GM19467 (cell line): Measurements from ENCODE around the gene DEFB132.

ENCODE experiments used
- ATAC-seq: cut with Tn5 transposase; IDR thresholded peaks from one replicate; pipeline ENCODE4 v1.9.1; 2021; ENCODE audit warnings: mild to moderate bottlenecking, moderate library complexity; ENCODE audit not compliant: unreplicated experiment

The DEFB132 gene

GRCh38 chr20:295804-296203 lies 38.3 kb downstream of the DEFB132 start:
- ATAC-seq = no peak

- ATAC-seq = peak; percentile 75
These were observed 39.8 kb downstream of the DEFB132 start, which contains the start of gene ZCCHC3 for GRCh38 chr20:297098-297924. Gene ZCCHC3 (plus strand): TSS chr20:297570. CDS start chr20:297587, 17 bp downstream.

- ATAC-seq = peak; percentile 28
These were observed 40.6 kb downstream of the DEFB132 start for GRCh38 chr20:297925-298775.

- no peak for ATAC-seq
These were observed 41.4 kb downstream of the DEFB132 start for GRCh38 chr20:298776-299391.

GRCh38 chr20:300345-300990 lies 42.9 kb downstream of the DEFB132 start:
- no peak for ATAC-seq

- ATAC-seq = no peak
These were observed 44.6 kb downstream of the DEFB132 start for GRCh38 chr20:301886-302848.

GRCh38 chr20:305745-306144 lies 48.2 kb downstream of the DEFB132 start:
- no peak for ATAC-seq

- no peak for ATAC-seq
These were observed 51.0 kb downstream of the DEFB132 start for GRCh38 chr20:308427-309038.

- no peak for ATAC-seq
These were observed 51.8 kb downstream of the DEFB132 start for GRCh38 chr20:309306-309840.

GRCh38 chr20:309841-310644 lies 52.5 kb downstream of the DEFB132 start:
- peak; percentile 97 for ATAC-seq

- no peak for ATAC-seq
These were observed 53.1 kb downstream of the DEFB132 start for GRCh38 chr20:310645-311044.
